ENCODE results near the gene PTPRR. TPM values are rescaled to one million over a fixed set of nuclear protein-coding genes. Genes with fewer than 3 reads are reported as not detected.
"Not testable (repeated sequence)": the region's sequence is repeated elsewhere in the genome, so short reads cannot be mapped to it uniquely, and the experiment has no call there.

The PTPRR gene
- total RNA-seq, 1 donor from 2014 or later = 0.46 TPM

GRCh38 chr12:70812136-70812535, 108.4 kb downstream of the PTPRR start:
- peak; percentile 53 for DNase-seq (ENCODE audit: low read depth)
- no peak for TF ChIP-seq CTCF (conservative IDR thresholded peaks at IDR 0.05; ENCODE audit: low read depth, low read length)
- no peak overlapping the region for H3K4me3 ChIP-seq (ENCODE audit: low read depth, low read length)

- DNase-seq (ENCODE audit: low read depth) = no peak
- no peak for TF ChIP-seq CTCF (conservative IDR thresholded peaks at IDR 0.05; ENCODE audit: low read depth, low read length)
- no peak overlapping the region for H3K4me3 ChIP-seq (ENCODE audit: low read depth, low read length)
Measured at GRCh38 chr12:70809887-70810286, 110.7 kb downstream of the PTPRR start.

- not testable (repeated sequence) for DNase-seq (ENCODE audit: low read depth); H3K4me3 ChIP-seq (ENCODE audit: low read depth, low read length)
Measured at GRCh38 chr12:70807993-70808392, 112.5 kb downstream of the PTPRR start.

- no peak for DNase-seq (ENCODE audit: low read depth)
- H3K4me3 ChIP-seq (ENCODE audit: low read depth, low read length) = no peak overlapping the region
- TF ChIP-seq CTCF (conservative IDR thresholded peaks at IDR 0.05; ENCODE audit: low read depth, low read length) = no peak
Measured at GRCh38 chr12:70806827-70807226, 113.7 kb downstream of the PTPRR start.

GRCh38 chr12:70806043-70806442, 114.5 kb downstream of the PTPRR start:
- no peak for TF ChIP-seq CTCF (conservative IDR thresholded peaks at IDR 0.05; ENCODE audit: low read depth, low read length)
- DNase-seq (ENCODE audit: low read depth) = no peak
- H3K4me3 ChIP-seq (ENCODE audit: low read depth, low read length) = no peak overlapping the region

- no peak for TF ChIP-seq CTCF (conservative IDR thresholded peaks at IDR 0.05; ENCODE audit: low read depth, low read length)
- no peak overlapping the region for H3K4me3 ChIP-seq (ENCODE audit: low read depth, low read length)
- no peak for DNase-seq (ENCODE audit: low read depth)
Measured at GRCh38 chr12:70798016-70798783, 122.3 kb downstream of the PTPRR start.

GRCh38 chr12:70796989-70797388, 123.5 kb downstream of the PTPRR start:
- TF ChIP-seq CTCF (conservative IDR thresholded peaks at IDR 0.05; ENCODE audit: low read depth, low read length) = no peak
- no peak for DNase-seq (ENCODE audit: low read depth)
- no peak overlapping the region for H3K4me3 ChIP-seq (ENCODE audit: low read depth, low read length)
